Neuronal stem cell (in vitro differentiated cells): Measurements from ENCODE around the gene FLCN.
A peak's percentile ranks its signal among the peaks of the same experiment; 100 is the strongest.

Experiments used
- DNase-seq: peaks from one replicate; pipeline ENCODE4 v3.0.0-alpha.2; 2013; ENCODE audit warnings: low spot score
- H2AFZ ChIP-seq: one replicate; pipeline ENCODE4 v1.6.1; 2013; ENCODE audit warnings: mild to moderate bottlenecking, low read length, inconsistent platforms
- H2AK5ac ChIP-seq: 2 replicates; pipeline ENCODE4 v1.6.1; 2013; ENCODE audit warnings: low read depth, mild to moderate bottlenecking, inconsistent platforms, low read length, moderate library complexity, mixed read lengths
- H2BK120ac ChIP-seq: 2 replicates; pipeline ENCODE4 v1.6.1; 2013; ENCODE audit warnings: low read depth, mild to moderate bottlenecking, inconsistent platforms, low read length, moderate library complexity, mixed read lengths
- H2BK12ac ChIP-seq: one replicate; pipeline ENCODE4 v1.6.1; 2013; ENCODE audit warnings: low read length, inconsistent platforms
- H2BK15ac ChIP-seq: 2 replicates; pipeline ENCODE4 v1.6.1; 2013; ENCODE audit warnings: mild to moderate bottlenecking, low read length, inconsistent platforms, mixed read lengths
- H2BK5ac ChIP-seq: one replicate; pipeline ENCODE4 v1.6.1; 2013; ENCODE audit warnings: inconsistent platforms, mild to moderate bottlenecking, low read length, moderate library complexity
- H3K14ac ChIP-seq: one replicate; pipeline ENCODE4 v1.6.1; 2013; ENCODE audit warnings: low read length, inconsistent platforms
- H3K18ac ChIP-seq: 2 replicates; pipeline ENCODE4 v1.6.1; 2013; ENCODE audit warnings: low read length, inconsistent platforms
- H3K23ac ChIP-seq: 2 replicates; pipeline ENCODE4 v1.6.1; 2013; ENCODE audit warnings: low read depth, mild to moderate bottlenecking, mixed read lengths, low read length, inconsistent platforms; ENCODE audit not compliant: poor library complexity
- H3K27ac ChIP-seq: replicated peaks from 3 replicates; pipeline ENCODE4 v1.5.1; 2013; ENCODE audit warnings: low read length, inconsistent platforms
- H3K27me3 ChIP-seq, 3 experiments: 2 replicates each; pipeline ENCODE4 v1.6.1; 2013; ENCODE audit warnings: low read length in 3 of 3, mild to moderate bottlenecking in 2 of 3, inconsistent platforms in 1 of 3, low read depth in 1 of 3, mixed read lengths in 1 of 3, moderate library complexity in 1 of 3; ENCODE audit not compliant: control insufficient read depth in 3 of 3, insufficient read depth in 3 of 3
- H3K36me3 ChIP-seq, 2 donors: replicated peaks in 1 of 2; 2 replicates each; pipeline ENCODE4 v1.6.1; 2013; ENCODE audit warnings: low read length in 2 of 2; ENCODE audit not compliant: control insufficient read depth in 2 of 2, insufficient read depth in 2 of 2
- H3K4ac ChIP-seq: 2 replicates; pipeline ENCODE4 v1.6.1; 2013; ENCODE audit warnings: inconsistent platforms, mild to moderate bottlenecking, low read length, moderate library complexity
- H3K4me1 ChIP-seq, 2 donors: 1 replicate in 1 of 2; 2 replicates in 1 of 2; pipeline ENCODE4 v1.6.1; 2013; ENCODE audit warnings: low read length in 2 of 2, low read depth in 1 of 2; ENCODE audit not compliant: control insufficient read depth in 2 of 2, insufficient read depth in 1 of 2
- H3K4me2 ChIP-seq: one replicate; pipeline ENCODE4 v1.6.1; 2013; ENCODE audit warnings: mild to moderate bottlenecking, low read length, inconsistent platforms; ENCODE audit not compliant: insufficient read depth, poor library complexity, severe bottlenecking
- H3K4me3 ChIP-seq, 2 donors: 2 replicates each; pipeline ENCODE4 v1.5.1; 2013; ENCODE audit warnings: low read length in 2 of 2, mild to moderate bottlenecking in 2 of 2, inconsistent platforms in 1 of 2, moderate library complexity in 1 of 2
- H3K79me1 ChIP-seq: one replicate; pipeline ENCODE4 v1.6.1; 2013; ENCODE audit warnings: low read depth, mild to moderate bottlenecking, inconsistent platforms, low read length, moderate library complexity
- H3K9ac ChIP-seq: one replicate; pipeline ENCODE4 v1.6.1; 2013; ENCODE audit warnings: mild to moderate bottlenecking, low read depth, low read length, inconsistent platforms; ENCODE audit not compliant: poor library complexity
- H3K9me3 ChIP-seq, 2 donors: replicated peaks in 1 of 2; 2 replicates each; pipeline versions ENCODE3 to v1.6.1; 2013; ENCODE audit warnings: low read length in 2 of 2, mild to moderate bottlenecking in 2 of 2, inconsistent platforms in 1 of 2, low read depth in 1 of 2, mixed read lengths in 1 of 2, moderate library complexity in 1 of 2; ENCODE audit not compliant: control insufficient read depth in 2 of 2, insufficient read depth in 1 of 2
- H4K8ac ChIP-seq: one replicate; pipeline ENCODE4 v1.6.1; 2013; ENCODE audit warnings: low read depth, mild to moderate bottlenecking, inconsistent platforms, low read length, moderate library complexity
- H4K91ac ChIP-seq: one replicate; pipeline ENCODE4 v1.6.1; 2013; ENCODE audit warnings: low read length, low read depth, mild to moderate bottlenecking, inconsistent platforms; ENCODE audit not compliant: poor library complexity
- WGBS, 2 donors: extraction: QIAGEN DNeasy Blood & Tissue Kit; methylation state at CpG; one replicate each; pipeline ENCODE4 v1.1.7; 2013; ENCODE audit warnings: missing lambda C conversion rate in 2 of 2, mixed read lengths in 1 of 2; ENCODE audit not compliant: insufficient read length in 2 of 2, insufficient replicate concordance in 1 of 2; ENCODE audit errors: extremely low coverage in 2 of 2; 5-methylcytosine and 5-hydroxymethylcytosine counted together

FLCN gene

GRCh38 chr17:17175340-17175739, 61.6 kb downstream of the FLCN start:
- Histone ChIP-seq H2AK5ac (no peak overlapping the region), H3K18ac (no peak overlapping the region), H3K4me2 (no peak overlapping the region), H3K23ac (no peak overlapping the region), H2BK12ac (no peak overlapping the region), H3K4me1 (peaks cover 4 to 16% of the 10 kb centered on the region in 2 donors), H3K4me3 (no peak overlapping the region), H2BK5ac (no peak overlapping the region), H2BK120ac (no peak overlapping the region), H3K4ac (no peak overlapping the region), H3K79me1 (peaks cover 2% of the 10 kb centered on the region), H3K9ac (peak overlapping the region; percentile 7), H3K27ac (no peak overlapping the region), H4K91ac (no peak overlapping the region), H3K36me3 (peaks cover 49 to 92% of the 10 kb centered on the region in 2 donors), H4K8ac (no peak overlapping the region), H3K14ac (no peak overlapping the region), H2BK15ac (no peak overlapping the region), H2AFZ (no peak overlapping the region), H3K27me3 (no peaks in the 10 kb centered on the region), H3K9me3 (no peaks in the 10 kb centered on the region)
- no peak for DNase-seq
- no CpG with 5 or more reads among the region's 8 CpGs for WGBS, 2 donors

GRCh38 chr17:17173921-17174320, 63.0 kb downstream of the FLCN start:
- Histone ChIP-seq H3K27me3 (no peaks in the 10 kb centered on the region), H2AFZ (no peak overlapping the region), H3K4me2 (no peak overlapping the region), H2BK15ac (no peak overlapping the region), H3K23ac (no peak overlapping the region), H4K91ac (no peak overlapping the region), H3K14ac (no peak overlapping the region), H3K79me1 (peaks cover 2% of the 10 kb centered on the region), H3K9ac (no peak overlapping the region), H2BK5ac (no peak overlapping the region), H3K27ac (no peak overlapping the region), H3K9me3 (no peaks in the 10 kb centered on the region), H2BK120ac (no peak overlapping the region), H4K8ac (no peak overlapping the region), H3K18ac (no peak overlapping the region), H2BK12ac (no peak overlapping the region), H3K36me3 (peaks cover 43 to 92% of the 10 kb centered on the region in 2 donors), H3K4me3 (no peak overlapping the region), H2AK5ac (no peak overlapping the region), H3K4ac (no peak overlapping the region), H3K4me1 (peaks cover 4 to 16% of the 10 kb centered on the region in 2 donors)
- WGBS, 2 donors: no CpG with 5 or more reads among the region's 14 CpGs
- no peak for DNase-seq

- no peak overlapping the region for H3K23ac ChIP-seq
- no peak overlapping the region for H3K4me2 ChIP-seq
- no peak overlapping the region for H2AFZ ChIP-seq
- H3K79me1 ChIP-seq: peaks cover 2% of the 10 kb centered on the region
- H2AK5ac ChIP-seq: no peak overlapping the region
- no peak overlapping the region for H2BK12ac ChIP-seq
- H3K9ac ChIP-seq: no peak overlapping the region
- H3K4me3 ChIP-seq: no peak overlapping the region
- no CpG with 5 or more reads among the region's 9 CpGs for WGBS, 2 donors
- H3K4ac ChIP-seq: no peak overlapping the region
- no peaks in the 10 kb centered on the region for H3K27me3 ChIP-seq
- H3K14ac ChIP-seq: no peak overlapping the region
- DNase-seq: no peak
- H2BK120ac ChIP-seq: no peak overlapping the region
- H3K4me1 ChIP-seq: peaks cover 4 to 16% of the 10 kb centered on the region in 2 donors
- no peak overlapping the region for H2BK5ac ChIP-seq
- H2BK15ac ChIP-seq: no peak overlapping the region
- H3K18ac ChIP-seq: no peak overlapping the region
- peaks cover 43 to 91% of the 10 kb centered on the region in 2 donors for H3K36me3 ChIP-seq
- no peak overlapping the region for H4K8ac ChIP-seq
- H3K27ac ChIP-seq: no peak overlapping the region
- no peaks in the 10 kb centered on the region for H3K9me3 ChIP-seq
- no peak overlapping the region for H4K91ac ChIP-seq
Observed at GRCh38 chr17:17172990-17173389, 64.0 kb downstream of the FLCN start.

- no peak overlapping the region for H2BK15ac ChIP-seq
- WGBS, 2 donors: no CpG with 5 or more reads among the region's 26 CpGs
Observed at GRCh38 chr17:17172001-17172939, 64.7 kb downstream of the FLCN start.

More at GRCh38 chr17:17172001-17172939, 64.7 kb downstream of the FLCN start:
- no peak overlapping the region for H3K4me2 ChIP-seq
- no peak overlapping the region for H2AK5ac ChIP-seq
- no peaks in the 10 kb centered on the region for H3K9me3 ChIP-seq
- H2BK120ac ChIP-seq: no peak overlapping the region
- no peak overlapping the region for H3K9ac ChIP-seq
- H4K91ac ChIP-seq: no peak overlapping the region
- peaks cover 2% of the 10 kb centered on the region for H3K79me1 ChIP-seq
- H3K23ac ChIP-seq: peak overlapping the region; percentile 78
- H3K36me3 ChIP-seq: peaks cover 44 to 91% of the 10 kb centered on the region in 2 donors
- no peaks in the 10 kb centered on the region for H3K27me3 ChIP-seq
- no peak overlapping the region for H3K27ac ChIP-seq
- no peak overlapping the region for H3K14ac ChIP-seq
- peak overlapping the region; percentile 25 for H3K18ac ChIP-seq
- peaks cover 6 to 16% of the 10 kb centered on the region in 2 donors for H3K4me1 ChIP-seq
- H3K4me3 ChIP-seq: no peak overlapping the region
- H2AFZ ChIP-seq: no peak overlapping the region
- no peak overlapping the region for H2BK5ac ChIP-seq
- DNase-seq: no peak
- H4K8ac ChIP-seq: no peak overlapping the region
- no peak overlapping the region for H3K4ac ChIP-seq
- no peak overlapping the region for H2BK12ac ChIP-seq
